GM13977 (cell line): ENCODE data around the gene NPTN.

Experiments used
- DNase-seq: peaks from one replicate; pipeline ENCODE4 v3.0.0; 2012; ENCODE audit warnings: low spot score
- CTCF ChIP-seq: IDR thresholded peaks from 2 replicates; pipeline ENCODE4 v1.5.1; 2012; ENCODE audit warnings: mild to moderate bottlenecking, control low read depth; ENCODE audit not compliant: insufficient read depth; ENCODE audit errors: extremely low read depth, missing control alignments
- in situ Hi-C: fragments of 300-500 bp; cut with MboI; formaldehyde crosslinking; loops from one replicate; pipeline ENCODE4 v1.12.0; 2022; ENCODE audit warnings: low sequenced_read_pairs, low pct_unique_long_range_greater_than_20kb, mixed read lengths, inconsistent platforms; ENCODE audit not compliant: unreplicated experiment

Gene NPTN

GRCh38 chr15:73604477-73604876, 28.7 kb downstream of the NPTN start:
- no peak for TF ChIP-seq CTCF
- in situ Hi-C loops = no loop called here
- no peak for DNase-seq

DNA sequence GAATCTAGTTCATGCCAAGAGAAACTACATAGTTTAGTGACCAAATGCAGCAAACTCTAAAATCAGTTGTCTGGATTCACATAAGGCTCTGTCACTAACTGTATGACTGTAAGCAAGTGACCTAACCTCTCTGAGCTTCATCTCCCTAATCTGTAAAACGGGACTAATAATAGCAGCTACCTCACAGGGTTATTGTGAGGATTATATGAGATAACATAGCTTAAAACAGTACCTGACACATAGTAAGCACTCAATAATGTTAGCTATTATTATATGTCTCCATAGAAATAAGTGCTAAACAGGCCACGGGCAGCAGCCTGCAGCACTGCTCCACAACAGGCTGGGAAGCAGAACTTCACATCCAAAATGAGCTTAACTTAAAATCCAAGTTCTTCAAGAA, 30.2 kb downstream of the NPTN start:
- TF ChIP-seq CTCF = no peak
- no peak for DNase-seq
- in situ Hi-C loops = no loop called here

DNA sequence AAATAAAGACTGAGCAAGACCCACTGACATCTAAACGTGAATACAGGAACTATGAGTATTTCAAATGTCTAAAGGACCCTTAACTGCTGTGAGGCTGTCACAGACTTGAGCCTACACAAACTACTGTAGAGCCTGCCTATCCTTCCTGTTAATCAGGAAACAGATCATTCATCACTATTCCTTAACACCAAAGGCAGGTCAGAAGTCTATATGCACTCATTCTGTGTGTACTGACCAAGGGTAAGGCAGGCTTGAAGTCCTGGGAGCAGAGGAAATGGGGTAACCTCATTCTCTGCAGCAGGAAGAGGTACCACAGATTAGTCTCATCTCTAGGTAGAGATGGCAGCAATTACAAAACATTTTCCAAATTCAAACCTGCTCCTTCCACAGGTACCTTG, 30.7 kb downstream of the NPTN start:
- TF ChIP-seq CTCF = no peak
- no peak for DNase-seq
- in situ Hi-C loops = no loop called here

GRCh38 chr15:73601451-73602445, 31.4 kb downstream of the NPTN start:
- no peak for TF ChIP-seq CTCF
- in situ Hi-C loops = no loop called here

DNA sequence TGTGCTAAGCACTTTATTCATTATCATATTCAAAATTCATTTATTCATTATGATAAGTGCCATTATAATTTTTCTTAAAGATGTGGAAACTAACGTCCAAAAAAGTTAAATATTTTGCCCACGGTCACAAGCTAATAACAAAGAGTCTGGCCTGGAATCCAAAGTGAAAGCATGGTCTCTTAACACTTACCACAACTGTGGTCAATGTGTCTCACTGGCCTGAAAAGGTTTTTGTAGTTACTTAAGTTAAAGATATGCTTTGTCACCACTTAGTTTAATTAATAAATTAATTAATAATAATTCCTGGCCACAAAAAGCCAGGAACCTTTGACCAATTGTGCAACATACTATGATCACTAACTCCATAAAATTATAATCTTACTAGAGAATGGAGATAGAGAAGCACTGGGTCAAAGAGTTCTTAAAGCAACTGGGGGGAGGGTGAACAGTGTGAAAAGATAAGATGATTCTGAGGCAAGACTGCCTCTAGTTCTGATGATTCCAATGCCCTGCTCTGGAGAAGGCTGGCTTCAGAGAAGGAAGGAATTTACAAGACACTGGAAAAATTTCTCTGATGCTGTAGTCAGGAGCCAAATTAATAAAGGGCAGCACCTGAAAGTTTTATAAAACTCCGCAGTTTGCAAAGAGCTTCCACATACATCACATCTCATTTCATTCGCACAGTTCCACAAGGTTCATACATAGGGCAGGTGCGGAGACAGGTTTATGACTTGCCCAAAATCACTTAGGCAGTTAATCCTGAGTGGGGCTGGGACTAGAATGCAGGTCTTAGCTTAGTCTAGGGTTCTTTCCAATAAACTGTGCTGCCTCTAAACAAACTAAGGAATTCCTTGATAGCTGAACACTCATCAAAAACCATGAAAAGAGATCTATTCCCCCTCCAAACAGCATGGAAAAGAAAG, 32.5 kb downstream of the NPTN start:
- no peak for TF ChIP-seq CTCF
- no peak for DNase-seq
- in situ Hi-C loops = no loop called here

More at GRCh38 chr15:73601451-73602445, 31.4 kb downstream of the NPTN start:
- DNase-seq = no peak

- in situ Hi-C loops = no loop called here
- no peak for TF ChIP-seq CTCF
- no peak for DNase-seq
Measured at GRCh38 chr15:73599934-73600333, 33.3 kb downstream of the NPTN start.
